HepG2 (cell line): ENCODE measurements around the gene HTR7. TPM values are rescaled to one million over a fixed set of nuclear protein-coding genes. Genes with fewer than 3 reads are reported as not detected.

Source experiments
- CENPT ChIP-seq: sonication (generic); formaldehyde crosslinking; IDR thresholded peaks from 2 replicates; pipeline ENCODE4 v1.8.0; 2022; ENCODE audit warnings: low read depth, mild to moderate bottlenecking, moderate library complexity, missing genetic modification reagents
- ERF ChIP-seq: IDR thresholded peaks from 2 replicates; pipeline ENCODE4 v1.6.1; 2018; ENCODE audit warnings: missing biosample characterization, missing genetic modification reagents
- HNRNPLL ChIP-seq: fragments of 200-400 bp; formaldehyde crosslinking; IDR thresholded peaks from 2 replicates; pipeline ENCODE4 v1.6.1; 2017; ENCODE audit warnings: mild to moderate bottlenecking, low read depth, low read length; ENCODE audit not compliant: poor library complexity, severe bottlenecking
- MAFF ChIP-seq: IDR thresholded peaks from 2 replicates; pipeline ENCODE4 v1.6.1; 2011; ENCODE audit warnings: low read depth, low read length, improper control_type of control experiment
- MTF2 ChIP-seq: sonication (generic); formaldehyde crosslinking; IDR thresholded peaks from 2 replicates; pipeline ENCODE4 v1.5.0; 2020; ENCODE audit warnings: missing genetic modification reagents, borderline replicate concordance
- SOX6 ChIP-seq, 2 experiments: fragments of 450-650 bp in 1 of 2; sonication (generic) in 1 of 2; formaldehyde crosslinking in 1 of 2; IDR thresholded peaks; 2 replicates each; pipeline versions ENCODE4 v1.4.0 to v1.6.1; 2017 to 2020; ENCODE audit warnings: antibody characterized with exemption in 1 of 2, mild to moderate bottlenecking in 1 of 2, missing genetic modification reagents in 1 of 2
- ZNF12 ChIP-seq: sonication (generic); formaldehyde crosslinking; IDR thresholded peaks from 2 replicates; pipeline ENCODE4 v1.5.0; 2020; ENCODE audit warnings: missing genetic modification reagents
- ZNF253 ChIP-seq: sonication (generic); formaldehyde crosslinking; IDR thresholded peaks from 2 replicates; pipeline ENCODE4 v1.8.0; 2022; ENCODE audit warnings: mild to moderate bottlenecking, missing genetic modification reagents, borderline replicate concordance
- ZNF709 ChIP-seq: sonication (generic); formaldehyde crosslinking; IDR thresholded peaks from 2 replicates; pipeline ENCODE4 v1.5.0; 2020; ENCODE audit warnings: mild to moderate bottlenecking, missing genetic modification reagents
- polyA plus RNA-seq, 8 experiments: library from polyadenylated mRNA; depleted of rRNA in 3 of 8; stranded (reverse) in 7 of 8; unstranded in 1 of 8; fragments of >200 nt; fragmentation: Illumina TruSeq in 4 of 8; extraction: Trizol in 4 of 8; gene quantifications; 2 replicates each; pipeline versions ENCODE4 v1.2.1 to v1.2.3, GENCODE V29; 2011 to 2016; ENCODE audit warnings: low read depth in 4 of 8, missing spikeins in 1 of 8, mixed read lengths in 1 of 8; ENCODE audit not compliant: insufficient read depth in 1 of 8
- total RNA-seq, 5 experiments: library from RNA; depleted of rRNA; stranded (reverse); fragments of >200 nt; fragmentation: Illumina TruSeq; extraction: Trizol; gene quantifications; 2 replicates each; pipeline ENCODE4 v1.2.3, GENCODE V29; 2016; ENCODE audit warnings: low read depth in 1 of 5
- TF ChIP-seq, protein P1 (sequence below): sonication (generic); formaldehyde crosslinking; IDR thresholded peaks from 2 replicates; pipeline ENCODE4 v1.5.0; 2020; ENCODE audit warnings: mild to moderate bottlenecking, missing genetic modification reagents, moderate library complexity
- TF ChIP-seq, protein P2 (sequence below): sonication (generic); formaldehyde crosslinking; IDR thresholded peaks from 2 replicates; pipeline ENCODE4 v1.4.0; 2020; ENCODE audit warnings: missing genetic modification reagents
- TF ChIP-seq, protein P3 (sequence below): sonication (generic); formaldehyde crosslinking; IDR thresholded peaks from 2 replicates; pipeline ENCODE4 v1.4.0; 2020; ENCODE audit warnings: mild to moderate bottlenecking, missing genetic modification reagents
- TF ChIP-seq, protein P4 (sequence below): sonication (generic); formaldehyde crosslinking; IDR thresholded peaks from 2 replicates; pipeline ENCODE4 v1.9.0; 2021; ENCODE audit warnings: mild to moderate bottlenecking, missing genetic modification reagents
- TF ChIP-seq, protein P5 (sequence below): sonication (generic); formaldehyde crosslinking; IDR thresholded peaks from 2 replicates; pipeline ENCODE4 v1.8.0; 2022; ENCODE audit warnings: low read depth, missing genetic modification reagents

Gene HTR7
- total and polyA plus RNA-seq, 2 of the 13 experiments (the other 11 are each of a cell fraction or from before 2014, with no cell fraction given): 0.04 TPM; not detected in 1

DNA sequence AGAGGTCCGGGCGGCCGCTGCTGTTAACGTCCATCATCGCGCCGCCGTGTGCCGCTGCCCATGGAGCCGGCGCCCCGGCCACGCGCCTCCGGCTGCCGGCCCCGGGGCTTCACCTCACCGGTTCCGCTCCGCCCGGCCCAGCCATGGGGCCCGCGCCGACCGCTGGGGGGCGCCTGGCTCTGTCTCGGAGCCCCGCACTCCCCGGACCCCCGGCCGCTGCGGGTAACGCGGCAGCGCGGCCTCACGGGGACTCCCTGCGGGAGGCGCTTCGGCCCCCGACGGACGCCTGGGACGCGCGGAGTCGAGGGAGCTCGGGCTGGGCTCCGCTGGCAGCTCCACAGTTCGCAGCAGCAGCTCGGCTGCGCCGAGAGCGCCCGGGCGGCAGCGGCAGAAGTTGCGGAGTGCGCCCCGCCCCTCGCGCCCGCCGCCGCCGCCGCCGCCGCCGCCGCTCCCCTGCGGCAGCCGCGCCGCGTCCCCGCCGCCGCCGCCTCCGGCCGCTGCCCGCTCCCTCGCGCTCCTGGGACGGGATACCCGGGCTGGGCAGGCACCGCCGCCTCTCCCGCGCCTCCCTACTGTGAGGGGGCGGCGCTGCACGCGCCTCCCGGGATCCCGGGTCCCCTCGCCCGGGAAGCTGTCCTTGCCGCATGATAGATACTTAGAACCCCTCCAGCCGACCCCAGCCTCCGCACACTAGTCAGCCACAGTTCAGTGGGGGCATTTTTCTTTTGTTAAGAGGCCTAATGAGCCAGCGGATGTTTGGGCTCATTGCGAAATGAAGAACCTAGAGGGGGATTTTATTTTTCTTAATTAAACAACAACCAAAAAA, at the start of gene HTR7 (continued):
- TF ChIP-seq, protein P1, sequence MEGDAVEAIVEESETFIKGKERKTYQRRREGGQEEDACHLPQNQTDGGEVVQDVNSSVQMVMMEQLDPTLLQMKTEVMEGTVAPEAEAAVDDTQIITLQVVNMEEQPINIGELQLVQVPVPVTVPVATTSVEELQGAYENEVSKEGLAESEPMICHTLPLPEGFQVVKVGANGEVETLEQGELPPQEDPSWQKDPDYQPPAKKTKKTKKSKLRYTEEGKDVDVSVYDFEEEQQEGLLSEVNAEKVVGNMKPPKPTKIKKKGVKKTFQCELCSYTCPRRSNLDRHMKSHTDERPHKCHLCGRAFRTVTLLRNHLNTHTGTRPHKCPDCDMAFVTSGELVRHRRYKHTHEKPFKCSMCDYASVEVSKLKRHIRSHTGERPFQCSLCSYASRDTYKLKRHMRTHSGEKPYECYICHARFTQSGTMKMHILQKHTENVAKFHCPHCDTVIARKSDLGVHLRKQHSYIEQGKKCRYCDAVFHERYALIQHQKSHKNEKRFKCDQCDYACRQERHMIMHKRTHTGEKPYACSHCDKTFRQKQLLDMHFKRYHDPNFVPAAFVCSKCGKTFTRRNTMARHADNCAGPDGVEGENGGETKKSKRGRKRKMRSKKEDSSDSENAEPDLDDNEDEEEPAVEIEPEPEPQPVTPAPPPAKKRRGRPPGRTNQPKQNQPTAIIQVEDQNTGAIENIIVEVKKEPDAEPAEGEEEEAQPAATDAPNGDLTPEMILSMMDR (CRISPR knock-in tag): peak; percentile 63; the same call in 1 of the 2 replicates
- TF ChIP-seq, protein P2, sequence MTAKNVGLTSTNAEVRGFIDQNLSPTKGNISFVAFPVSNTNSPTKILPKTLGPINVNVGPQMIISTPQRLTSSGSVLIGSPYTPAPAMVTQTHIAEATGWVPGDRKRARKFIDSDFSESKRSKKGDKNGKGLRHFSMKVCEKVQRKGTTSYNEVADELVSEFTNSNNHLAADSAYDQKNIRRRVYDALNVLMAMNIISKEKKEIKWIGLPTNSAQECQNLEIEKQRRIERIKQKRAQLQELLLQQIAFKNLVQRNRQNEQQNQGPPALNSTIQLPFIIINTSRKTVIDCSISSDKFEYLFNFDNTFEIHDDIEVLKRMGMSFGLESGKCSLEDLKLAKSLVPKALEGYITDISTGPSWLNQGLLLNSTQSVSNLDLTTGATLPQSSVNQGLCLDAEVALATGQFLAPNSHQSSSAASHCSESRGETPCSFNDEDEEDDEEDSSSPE: no peak
- TF ChIP-seq CENPT (CRISPR knock-in tag) (no peak), MTF2 (CRISPR knock-in tag) (peak; percentile 9; the same call in 1 of the 2 replicates), MAFF (no peak), ZNF253 (CRISPR knock-in tag) (no peak), ZNF12 (no peak), ERF (CRISPR knock-in tag) (no peak), HNRNPLL (peak; percentile 97), ZNF709 (CRISPR knock-in tag) (peak; percentile 32; the same call in 1 of the 2 replicates), SOX6 (IDR thresholded peaks at IDR 0.05) (no peak), SOX6 (CRISPR knock-in tag; IDR thresholded peaks at IDR 0.05) (no peak)
- TF ChIP-seq, protein P3, sequence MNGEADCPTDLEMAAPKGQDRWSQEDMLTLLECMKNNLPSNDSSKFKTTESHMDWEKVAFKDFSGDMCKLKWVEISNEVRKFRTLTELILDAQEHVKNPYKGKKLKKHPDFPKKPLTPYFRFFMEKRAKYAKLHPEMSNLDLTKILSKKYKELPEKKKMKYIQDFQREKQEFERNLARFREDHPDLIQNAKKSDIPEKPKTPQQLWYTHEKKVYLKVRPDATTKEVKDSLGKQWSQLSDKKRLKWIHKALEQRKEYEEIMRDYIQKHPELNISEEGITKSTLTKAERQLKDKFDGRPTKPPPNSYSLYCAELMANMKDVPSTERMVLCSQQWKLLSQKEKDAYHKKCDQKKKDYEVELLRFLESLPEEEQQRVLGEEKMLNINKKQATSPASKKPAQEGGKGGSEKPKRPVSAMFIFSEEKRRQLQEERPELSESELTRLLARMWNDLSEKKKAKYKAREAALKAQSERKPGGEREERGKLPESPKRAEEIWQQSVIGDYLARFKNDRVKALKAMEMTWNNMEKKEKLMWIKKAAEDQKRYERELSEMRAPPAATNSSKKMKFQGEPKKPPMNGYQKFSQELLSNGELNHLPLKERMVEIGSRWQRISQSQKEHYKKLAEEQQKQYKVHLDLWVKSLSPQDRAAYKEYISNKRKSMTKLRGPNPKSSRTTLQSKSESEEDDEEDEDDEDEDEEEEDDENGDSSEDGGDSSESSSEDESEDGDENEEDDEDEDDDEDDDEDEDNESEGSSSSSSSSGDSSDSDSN (CRISPR knock-in tag): peak; percentile 95; the same call in 1 of the 2 replicates
- TF ChIP-seq, protein P4, sequence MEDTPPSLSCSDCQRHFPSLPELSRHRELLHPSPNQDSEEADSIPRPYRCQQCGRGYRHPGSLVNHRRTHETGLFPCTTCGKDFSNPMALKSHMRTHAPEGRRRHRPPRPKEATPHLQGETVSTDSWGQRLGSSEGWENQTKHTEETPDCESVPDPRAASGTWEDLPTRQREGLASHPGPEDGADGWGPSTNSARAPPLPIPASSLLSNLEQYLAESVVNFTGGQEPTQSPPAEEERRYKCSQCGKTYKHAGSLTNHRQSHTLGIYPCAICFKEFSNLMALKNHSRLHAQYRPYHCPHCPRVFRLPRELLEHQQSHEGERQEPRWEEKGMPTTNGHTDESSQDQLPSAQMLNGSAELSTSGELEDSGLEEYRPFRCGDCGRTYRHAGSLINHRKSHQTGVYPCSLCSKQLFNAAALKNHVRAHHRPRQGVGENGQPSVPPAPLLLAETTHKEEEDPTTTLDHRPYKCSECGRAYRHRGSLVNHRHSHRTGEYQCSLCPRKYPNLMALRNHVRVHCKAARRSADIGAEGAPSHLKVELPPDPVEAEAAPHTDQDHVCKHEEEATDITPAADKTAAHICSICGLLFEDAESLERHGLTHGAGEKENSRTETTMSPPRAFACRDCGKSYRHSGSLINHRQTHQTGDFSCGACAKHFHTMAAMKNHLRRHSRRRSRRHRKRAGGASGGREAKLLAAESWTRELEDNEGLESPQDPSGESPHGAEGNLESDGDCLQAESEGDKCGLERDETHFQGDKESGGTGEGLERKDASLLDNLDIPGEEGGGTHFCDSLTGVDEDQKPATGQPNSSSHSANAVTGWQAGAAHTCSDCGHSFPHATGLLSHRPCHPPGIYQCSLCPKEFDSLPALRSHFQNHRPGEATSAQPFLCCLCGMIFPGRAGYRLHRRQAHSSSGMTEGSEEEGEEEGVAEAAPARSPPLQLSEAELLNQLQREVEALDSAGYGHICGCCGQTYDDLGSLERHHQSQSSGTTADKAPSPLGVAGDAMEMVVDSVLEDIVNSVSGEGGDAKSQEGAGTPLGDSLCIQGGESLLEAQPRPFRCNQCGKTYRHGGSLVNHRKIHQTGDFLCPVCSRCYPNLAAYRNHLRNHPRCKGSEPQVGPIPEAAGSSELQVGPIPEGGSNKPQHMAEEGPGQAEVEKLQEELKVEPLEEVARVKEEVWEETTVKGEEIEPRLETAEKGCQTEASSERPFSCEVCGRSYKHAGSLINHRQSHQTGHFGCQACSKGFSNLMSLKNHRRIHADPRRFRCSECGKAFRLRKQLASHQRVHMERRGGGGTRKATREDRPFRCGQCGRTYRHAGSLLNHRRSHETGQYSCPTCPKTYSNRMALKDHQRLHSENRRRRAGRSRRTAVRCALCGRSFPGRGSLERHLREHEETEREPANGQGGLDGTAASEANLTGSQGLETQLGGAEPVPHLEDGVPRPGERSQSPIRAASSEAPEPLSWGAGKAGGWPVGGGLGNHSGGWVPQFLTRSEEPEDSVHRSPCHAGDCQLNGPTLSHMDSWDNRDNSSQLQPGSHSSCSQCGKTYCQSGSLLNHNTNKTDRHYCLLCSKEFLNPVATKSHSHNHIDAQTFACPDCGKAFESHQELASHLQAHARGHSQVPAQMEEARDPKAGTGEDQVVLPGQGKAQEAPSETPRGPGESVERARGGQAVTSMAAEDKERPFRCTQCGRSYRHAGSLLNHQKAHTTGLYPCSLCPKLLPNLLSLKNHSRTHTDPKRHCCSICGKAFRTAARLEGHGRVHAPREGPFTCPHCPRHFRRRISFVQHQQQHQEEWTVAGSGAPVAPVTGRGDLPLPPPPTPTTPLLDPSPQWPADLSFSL (CRISPR knock-in tag): no peak
- TF ChIP-seq, protein P5, sequence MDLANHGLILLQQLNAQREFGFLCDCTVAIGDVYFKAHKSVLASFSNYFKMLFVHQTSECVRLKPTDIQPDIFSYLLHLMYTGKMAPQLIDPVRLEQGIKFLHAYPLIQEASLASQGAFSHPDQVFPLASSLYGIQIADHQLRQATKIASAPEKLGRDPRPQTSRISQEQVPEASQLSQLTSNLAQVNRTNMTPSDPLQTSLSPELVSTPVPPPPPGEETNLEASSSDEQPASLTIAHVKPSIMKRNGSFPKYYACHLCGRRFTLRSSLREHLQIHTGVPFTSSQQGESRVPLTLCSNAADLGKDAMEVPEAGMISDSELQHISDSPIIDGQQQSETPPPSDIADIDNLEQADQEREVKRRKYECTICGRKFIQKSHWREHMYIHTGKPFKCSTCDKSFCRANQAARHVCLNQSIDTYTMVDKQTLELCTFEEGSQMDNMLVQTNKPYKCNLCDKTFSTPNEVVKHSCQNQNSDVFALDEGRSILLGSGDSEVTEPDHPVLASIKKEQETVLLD (CRISPR knock-in tag): no peak
- TF ChIP-seq, all 625 proteins: peak for 31
